Astrocyte (in vitro differentiated cells and primary cell): Measurements from ENCODE around the gene CALD1. TPM values are rescaled to one million over a fixed set of nuclear protein-coding genes. Genes with fewer than 3 reads are reported as not detected.

Source experiments
- DNase-seq: peaks from one replicate; pipeline ENCODE4 v3.0.0-alpha.2; 2010; ENCODE audit warnings: low read depth
- FAIRE-seq: peaks from 2 replicates; lab custom pipeline; 2011; peaks lifted over from hg19 to GRCh38; lab: Jason Lieb, UNC
- H2AFZ ChIP-seq: 2 replicates; pipeline ENCODE4 v1.6.0; 2012; ENCODE audit warnings: low read depth, low read length, inconsistent platforms
- H3K27ac ChIP-seq: 2 replicates; pipeline ENCODE4 v1.5.1; 2011; ENCODE audit warnings: low read depth, low read length, inconsistent platforms
- H3K27me3 ChIP-seq: 2 replicates; pipeline ENCODE4 v1.6.0; 2011; ENCODE audit warnings: low read length, inconsistent platforms; ENCODE audit not compliant: insufficient read depth
- H3K36me3 ChIP-seq: 2 replicates; pipeline ENCODE4 v1.5.1; 2011; ENCODE audit warnings: low read length, inconsistent platforms; ENCODE audit not compliant: insufficient read depth
- H3K4me1 ChIP-seq: 2 replicates; pipeline ENCODE4 v1.5.1; 2011; ENCODE audit warnings: low read length, inconsistent platforms; ENCODE audit not compliant: insufficient read depth
- H3K4me2 ChIP-seq: 2 replicates; pipeline ENCODE4 v1.6.0; 2012; ENCODE audit warnings: low read length, inconsistent platforms
- H3K4me3 ChIP-seq: 2 replicates; pipeline ENCODE4 v1.5.1; 2011; ENCODE audit warnings: low read depth, mild to moderate bottlenecking, low read length, inconsistent platforms; ENCODE audit not compliant: insufficient read depth
- H3K79me2 ChIP-seq: 2 replicates; pipeline ENCODE4 v1.6.0; 2012; ENCODE audit warnings: mild to moderate bottlenecking, low read length, inconsistent platforms; ENCODE audit not compliant: insufficient read depth
- H3K9ac ChIP-seq: 2 replicates; pipeline ENCODE4 v1.6.0; 2012; ENCODE audit warnings: mild to moderate bottlenecking, low read length, inconsistent platforms
- H3K9me3 ChIP-seq: 2 replicates; pipeline ENCODE4 v1.5.1; 2012; ENCODE audit warnings: low read depth, mild to moderate bottlenecking, low read length, inconsistent platforms; ENCODE audit not compliant: insufficient read depth
- H4K20me1 ChIP-seq: 2 replicates; pipeline ENCODE4 v1.6.0; 2012; ENCODE audit warnings: low read length, inconsistent platforms; ENCODE audit not compliant: insufficient read depth
- H3K27ac Mint-ChIP-seq: one replicate; pipeline ENCODE4 v1.8.0; 2021; ENCODE audit warnings: mild to moderate bottlenecking, mixed read lengths; ENCODE audit not compliant: unreplicated experiment
- H3K27me3 Mint-ChIP-seq: one replicate; pipeline ENCODE4 v1.8.0; 2021; ENCODE audit warnings: low read depth, mixed read lengths; ENCODE audit not compliant: unreplicated experiment
- H3K36me3 Mint-ChIP-seq: one replicate; pipeline ENCODE4 v1.8.0; 2021; ENCODE audit warnings: low read depth, mixed read lengths; ENCODE audit not compliant: unreplicated experiment
- H3K4me1 Mint-ChIP-seq: one replicate; pipeline ENCODE4 v1.8.0; 2021; ENCODE audit warnings: low read depth, mixed read lengths; ENCODE audit not compliant: unreplicated experiment
- H3K4me3 Mint-ChIP-seq: one replicate; pipeline ENCODE4 v1.8.0; 2021; ENCODE audit warnings: mild to moderate bottlenecking, moderate library complexity, mixed read lengths; ENCODE audit not compliant: unreplicated experiment
- H3K9me3 Mint-ChIP-seq: one replicate; pipeline ENCODE4 v1.8.0; 2021; ENCODE audit warnings: mild to moderate bottlenecking, mixed read lengths; ENCODE audit not compliant: unreplicated experiment
- CTCF ChIP-seq: IDR thresholded peaks from 2 replicates; pipeline ENCODE4 v1.5.1; 2011; ENCODE audit warnings: low read depth, mild to moderate bottlenecking, inconsistent platforms, low read length, moderate library complexity; ENCODE audit not compliant: insufficient read depth
- EZH2 ChIP-seq: IDR thresholded peaks from 2 replicates; pipeline ENCODE4 v1.6.1; 2012; ENCODE audit warnings: mild to moderate bottlenecking, low read length, inconsistent platforms; ENCODE audit not compliant: insufficient read depth
- total RNA-seq: library from RNA; stranded (reverse); gene quantifications from 2 replicates; pipeline ENCODE4 v1.2.1, GENCODE V29; 2021

The CALD1 gene
- total RNA-seq, 1 donor from 2014 or later, result 1,872 TPM

GRCh38 chr7:134922720-134923704 is 143.6 kb downstream of the CALD1 start:
- H4K20me1 ChIP-seq, result peaks cover 83% of the 10 kb centered on the region
- H3K9ac ChIP-seq, result no peak overlapping the region
- DNase-seq (no peak), FAIRE-seq (no peak)
- H2AFZ ChIP-seq, result no peak overlapping the region
- no peak overlapping the region for H3K4me2 ChIP-seq
- no peak overlapping the region for H3K4me3 ChIP-seq
- H3K36me3 ChIP-seq, result peaks cover 17% of the 10 kb centered on the region
- no peak for TF ChIP-seq CTCF
- TF ChIP-seq EZH2, result no peak
- peaks cover 49% of the 10 kb centered on the region for H3K4me1 Mint-ChIP-seq
- H3K27ac Mint-ChIP-seq, result peak overlapping the region; percentile 20
- no peaks in the 10 kb centered on the region for H3K9me3 Mint-ChIP-seq
- H3K27ac ChIP-seq, result no peak overlapping the region
- H3K4me3 Mint-ChIP-seq, result no peak overlapping the region
- peaks cover 96% of the 10 kb centered on the region for H3K79me2 ChIP-seq
- no peaks in the 10 kb centered on the region for H3K27me3 Mint-ChIP-seq
- H3K9me3 ChIP-seq, result no peaks in the 10 kb centered on the region
- peaks cover 19% of the 10 kb centered on the region for H3K36me3 Mint-ChIP-seq
- H3K4me1 ChIP-seq, result peaks cover 31% of the 10 kb centered on the region
- no peaks in the 10 kb centered on the region for H3K27me3 ChIP-seq

- Histone ChIP-seq H3K4me3 (no peak overlapping the region), H3K27me3 (no peaks in the 10 kb centered on the region), H4K20me1 (peaks cover 79% of the 10 kb centered on the region), H3K9me3 (no peaks in the 10 kb centered on the region), H3K36me3 (peaks cover 32% of the 10 kb centered on the region), H2AFZ (no peak overlapping the region), H3K79me2 (peaks cover 93% of the 10 kb centered on the region), H3K4me1 (peaks cover 8% of the 10 kb centered on the region), H3K9ac (no peak overlapping the region), H3K27ac (peak overlapping the region; percentile 32), H3K4me2 (no peak overlapping the region)
- Mint-ChIP-seq H3K4me1 (peaks cover 43% of the 10 kb centered on the region), H3K4me3 (no peak overlapping the region), H3K27ac (peak overlapping the region; percentile 44), H3K27me3 (no peaks in the 10 kb centered on the region), H3K9me3 (no peaks in the 10 kb centered on the region), H3K36me3 (peaks cover 16% of the 10 kb centered on the region)
- no peak for TF ChIP-seq EZH2
- TF ChIP-seq CTCF, result no peak
- no peak for FAIRE-seq
- no peak for DNase-seq
Measured at GRCh38 chr7:134925766-134926165, 146.3 kb downstream of the CALD1 start.
